Activated CD8-positive, alpha-beta T cell treated with anti-CD3 and anti-CD28 coated beads for 36 hours (primary cell): ENCODE data around the gene TMEM217. TPM values are rescaled to one million over a fixed set of nuclear protein-coding genes. Genes with fewer than 3 reads are reported as not detected.
A peak's percentile ranks its signal among the peaks of the same experiment; 100 is the strongest.

ENCODE experiments used
- ATAC-seq: fragments of 200-7000 bp; cut with Tn5 transposase; one replicate; pipeline ENCODE4 v1.10.0; 2021; ENCODE audit warnings: mild to moderate bottlenecking, moderate library complexity
- CTCF ChIA-PET: fragments of 350-600 bp; sonication (Branson Sonifier 250); formaldehyde crosslinking; loops from one replicate; lab custom pipeline; 2021; ENCODE audit warnings: antibody characterized with exemption; lab: Charles Lee
- POLR2A ChIA-PET: fragments of 350-600 bp; sonication (Branson Sonifier 250); formaldehyde crosslinking; loops from one replicate; lab custom pipeline; 2021; ENCODE audit warnings: antibody characterized with exemption; lab: Charles Lee
- DNase-seq: peaks from one replicate; pipeline ENCODE4 v3.0.0-alpha.2; 2020
- H3K27ac Mint-ChIP-seq: one replicate; pipeline ENCODE4 v1.8.0; 2021; ENCODE audit warnings: mild to moderate bottlenecking, mixed read lengths
- H3K27me3 Mint-ChIP-seq: one replicate; pipeline ENCODE4 v1.8.0; 2021; ENCODE audit warnings: mixed read lengths
- H3K36me3 Mint-ChIP-seq: one replicate; pipeline ENCODE4 v1.8.0; 2021; ENCODE audit warnings: low read depth, mixed read lengths
- H3K4me1 Mint-ChIP-seq: one replicate; pipeline ENCODE4 v1.8.0; 2021; ENCODE audit warnings: low read depth, mixed read lengths
- H3K4me3 Mint-ChIP-seq: one replicate; pipeline ENCODE4 v1.8.0; 2021; ENCODE audit warnings: mild to moderate bottlenecking, moderate library complexity, mixed read lengths
- H3K9me3 Mint-ChIP-seq: one replicate; pipeline ENCODE4 v1.8.0; 2021; ENCODE audit warnings: mixed read lengths
- intact Hi-C: fragments of 100-400 bp; cut with micrococcal nuclease; formaldehyde crosslinking; loops from one replicate; pipeline ENCODE4 v1.10.0; 2022
- total RNA-seq, 2 experiments: library from RNA; stranded (reverse); gene quantifications; one replicate each; pipeline ENCODE4 v1.2.3, GENCODE V29; 2021
- TF ChIP-seq, protein P1 (sequence below): fragments of 200-600 bp; IDR thresholded peaks from one replicate; pipeline ENCODE4 v1.8.0; 2022; ENCODE audit warnings: antibody characterized with exemption, mild to moderate bottlenecking

The TMEM217 gene
- total RNA-seq, 2 experiments from 2014 or later, result 4.0 to 5.7 TPM

DNA sequence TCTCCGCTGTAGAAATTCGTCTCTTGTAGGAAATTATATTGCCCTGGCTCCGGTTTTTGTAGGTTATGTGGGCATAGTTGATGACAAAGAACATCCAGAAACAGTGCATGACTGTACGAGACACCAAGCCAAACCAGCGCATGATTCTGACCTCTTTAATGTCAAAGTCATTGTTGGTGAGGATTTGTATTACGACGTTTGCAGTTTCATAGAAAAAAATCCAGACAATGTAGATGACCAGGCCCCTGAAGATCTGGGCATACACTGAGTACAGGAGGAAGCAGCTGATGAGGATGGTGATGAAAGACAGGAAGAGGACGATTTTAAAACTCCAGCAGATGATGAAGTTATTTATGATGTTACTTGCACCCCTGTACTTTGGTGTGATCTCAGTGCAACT lies 39.4 kb downstream of the TMEM217 start:
- H3K36me3 Mint-ChIP-seq, result no peaks in the 10 kb centered on the region
- no peaks in the 10 kb centered on the region for H3K9me3 Mint-ChIP-seq
- no peaks in the 10 kb centered on the region for H3K27me3 Mint-ChIP-seq
- H3K27ac Mint-ChIP-seq, result no peak overlapping the region
- intact Hi-C loops, result loop anchor here (10.0 kb wide), 1 partner anchor 454 kb away; no protein-coding TSS in a partner anchor
- ATAC-seq (no peak), DNase-seq (no peak)
- H3K4me3 Mint-ChIP-seq, result no peak overlapping the region
- ChIA-PET POLR2A (no interaction called here), CTCF (interaction anchor here (5.6 to 23.4 kb wide), 2 partner anchors 9 to 194 kb away, joined by 34 to 784 read pairs; no protein-coding TSS in a partner anchor)
- TF ChIP-seq, protein P1, sequence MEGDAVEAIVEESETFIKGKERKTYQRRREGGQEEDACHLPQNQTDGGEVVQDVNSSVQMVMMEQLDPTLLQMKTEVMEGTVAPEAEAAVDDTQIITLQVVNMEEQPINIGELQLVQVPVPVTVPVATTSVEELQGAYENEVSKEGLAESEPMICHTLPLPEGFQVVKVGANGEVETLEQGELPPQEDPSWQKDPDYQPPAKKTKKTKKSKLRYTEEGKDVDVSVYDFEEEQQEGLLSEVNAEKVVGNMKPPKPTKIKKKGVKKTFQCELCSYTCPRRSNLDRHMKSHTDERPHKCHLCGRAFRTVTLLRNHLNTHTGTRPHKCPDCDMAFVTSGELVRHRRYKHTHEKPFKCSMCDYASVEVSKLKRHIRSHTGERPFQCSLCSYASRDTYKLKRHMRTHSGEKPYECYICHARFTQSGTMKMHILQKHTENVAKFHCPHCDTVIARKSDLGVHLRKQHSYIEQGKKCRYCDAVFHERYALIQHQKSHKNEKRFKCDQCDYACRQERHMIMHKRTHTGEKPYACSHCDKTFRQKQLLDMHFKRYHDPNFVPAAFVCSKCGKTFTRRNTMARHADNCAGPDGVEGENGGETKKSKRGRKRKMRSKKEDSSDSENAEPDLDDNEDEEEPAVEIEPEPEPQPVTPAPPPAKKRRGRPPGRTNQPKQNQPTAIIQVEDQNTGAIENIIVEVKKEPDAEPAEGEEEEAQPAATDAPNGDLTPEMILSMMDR, result no peak
- H3K4me1 Mint-ChIP-seq, result peaks cover 19% of the 10 kb centered on the region

DNA sequence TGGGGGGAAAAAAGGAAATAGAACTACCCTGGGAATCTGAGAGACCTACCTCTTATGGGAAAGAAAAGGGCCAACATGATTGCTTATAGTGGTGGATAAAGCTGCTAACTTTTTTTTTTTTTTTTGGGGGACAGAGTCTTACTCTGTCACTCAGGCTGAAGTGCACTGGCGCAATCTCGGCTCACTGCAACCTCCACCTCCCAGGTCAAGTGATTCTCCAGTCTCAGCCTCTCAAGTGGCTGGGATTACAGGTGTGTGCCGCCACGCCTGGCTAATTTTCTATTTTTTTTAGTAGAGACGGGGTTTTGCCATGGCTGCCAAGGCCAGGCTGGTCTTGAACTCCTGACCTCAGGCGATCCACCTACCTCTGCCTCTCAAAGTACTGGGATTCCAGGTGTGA lies 39.9 kb downstream of the TMEM217 start:
- ATAC-seq (no peak), DNase-seq (no peak)
- H3K27ac Mint-ChIP-seq, result no peak overlapping the region
- POLR2A ChIA-PET, result no interaction called here
- CTCF ChIA-PET, result interaction anchor here (23.4 kb wide), 1 partner anchor 194 kb away, joined by 784 read pairs; no protein-coding TSS in a partner anchor
- no peaks in the 10 kb centered on the region for H3K36me3 Mint-ChIP-seq
- no peak overlapping the region for H3K4me3 Mint-ChIP-seq
- no peaks in the 10 kb centered on the region for H3K27me3 Mint-ChIP-seq
- peaks cover 18% of the 10 kb centered on the region for H3K4me1 Mint-ChIP-seq
- intact Hi-C loops, result loop anchor here (10.0 kb wide), 1 partner anchor 453 kb away; no protein-coding TSS in a partner anchor
- no peaks in the 10 kb centered on the region for H3K9me3 Mint-ChIP-seq
- TF ChIP-seq, protein P1, result no peak

GRCh38 chr6:37212268-37212667 lies 45.7 kb downstream of the TMEM217 start:
- intact Hi-C loops, result loop anchor here (10.0 kb wide), 1 partner anchor 447 kb away; no protein-coding TSS in a partner anchor

GRCh38 chr6:37210313-37210968 lies 47.5 kb downstream of the TMEM217 start:
- TF ChIP-seq, protein P1, result peak; percentile 97
- DNase-seq (peak; percentile 87), ATAC-seq (peak; percentile 47)
- ChIA-PET CTCF (interaction anchor here (0.7 to 23.4 kb wide), 37 partner anchors 9 to 444 kb away, joined by 3 to 784 read pairs (median 6); partner anchors contain the start of genes C6orf89, MTCH1, PIM1 and PPIL1), POLR2A (interaction anchor here (0.8 to 11.8 kb wide), 11 partner anchors 13 to 192 kb away, joined by 3 to 222 read pairs (median 4); partner anchors contain the start of gene PIM1)
- no peaks in the 10 kb centered on the region for H3K36me3 Mint-ChIP-seq
- H3K4me3 Mint-ChIP-seq, result no peak overlapping the region
- H3K27me3 Mint-ChIP-seq, result no peaks in the 10 kb centered on the region
- intact Hi-C loops, result loop anchor here (1.0 to 10.0 kb wide), 2 partner anchors 192 to 446 kb away; no protein-coding TSS in a partner anchor
- H3K27ac Mint-ChIP-seq, result peak overlapping the region; percentile 89
- peaks cover 46% of the 10 kb centered on the region for H3K4me1 Mint-ChIP-seq
- no peaks in the 10 kb centered on the region for H3K9me3 Mint-ChIP-seq

More at GRCh38 chr6:37212268-37212667, 45.7 kb downstream of the TMEM217 start:
- Mint-ChIP-seq H3K36me3 (no peaks in the 10 kb centered on the region), H3K9me3 (no peaks in the 10 kb centered on the region), H3K27ac (no peak overlapping the region), H3K4me1 (peaks cover 30% of the 10 kb centered on the region), H3K4me3 (no peak overlapping the region), H3K27me3 (no peaks in the 10 kb centered on the region)
- ChIA-PET CTCF (interaction anchor here (0.9 to 23.4 kb wide), 5 partner anchors 39 to 327 kb away, joined by 3 to 784 read pairs (median 33); partner anchors contain the start of gene PIM1), POLR2A (interaction anchor here (1.0 to 1.3 kb wide), 3 partner anchors 39 to 192 kb away, joined by 3 to 6 read pairs (median 5); no protein-coding TSS in a partner anchor)
- TF ChIP-seq, protein P1, result no peak
- ATAC-seq (no peak), DNase-seq (no peak)
